ENCODE results near the gene PNRC2.
"Not testable (repeated sequence)": the region's sequence is repeated elsewhere in the genome, so short reads cannot be mapped to it uniquely, and the experiment has no call there.

Gene PNRC2

GRCh38 chr1:23989263-23989662, 29.6 kb downstream of the PNRC2 start:
- DNase-seq (ENCODE audit: low read depth in 2 of 2): no peak

DNA sequence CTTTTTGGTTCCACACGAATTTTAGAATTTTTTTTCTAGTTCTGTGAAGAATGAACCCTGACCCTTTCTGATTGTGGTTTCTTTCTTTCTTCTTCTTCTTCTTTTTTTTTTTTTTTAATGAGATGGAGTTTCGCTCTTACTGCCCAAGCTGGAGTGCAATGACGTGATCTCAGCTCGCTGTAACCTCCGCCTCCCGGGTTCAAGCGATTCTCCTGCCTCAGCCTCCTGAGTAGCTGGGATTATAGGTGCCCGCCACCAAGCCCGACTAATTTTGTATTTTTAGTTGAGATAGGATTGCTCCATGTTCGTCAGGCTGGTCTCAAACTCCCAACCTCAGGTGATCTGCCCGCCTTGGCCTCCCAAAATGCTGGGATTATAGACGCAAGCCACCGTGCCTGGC, 32.4 kb downstream of the PNRC2 start:
- DNase-seq (ENCODE audit: low read depth in 2 of 2): not testable (repeated sequence)

DNA sequence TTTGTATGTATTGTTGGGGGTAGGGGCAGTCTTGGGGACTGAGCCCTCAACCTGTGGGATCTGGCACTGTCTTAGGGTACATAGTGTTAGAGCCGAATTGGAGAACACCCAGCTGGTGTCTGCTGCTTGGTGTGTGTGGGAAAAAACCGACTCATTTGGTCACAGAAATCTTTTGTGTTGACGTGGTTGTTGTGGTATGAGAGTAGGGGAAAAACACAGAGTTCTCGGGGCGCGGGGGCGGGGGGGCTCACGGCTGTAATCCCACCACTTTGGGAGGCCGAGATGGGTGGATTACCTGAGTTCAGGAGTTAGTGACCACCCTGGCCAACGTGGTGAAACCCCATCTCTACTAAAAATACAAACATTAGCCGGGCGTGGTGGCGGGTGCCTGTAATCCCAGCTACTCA, 35.8 kb downstream of the PNRC2 start:
- DNase-seq (ENCODE audit: low read depth in 2 of 2): no peak

DNA sequence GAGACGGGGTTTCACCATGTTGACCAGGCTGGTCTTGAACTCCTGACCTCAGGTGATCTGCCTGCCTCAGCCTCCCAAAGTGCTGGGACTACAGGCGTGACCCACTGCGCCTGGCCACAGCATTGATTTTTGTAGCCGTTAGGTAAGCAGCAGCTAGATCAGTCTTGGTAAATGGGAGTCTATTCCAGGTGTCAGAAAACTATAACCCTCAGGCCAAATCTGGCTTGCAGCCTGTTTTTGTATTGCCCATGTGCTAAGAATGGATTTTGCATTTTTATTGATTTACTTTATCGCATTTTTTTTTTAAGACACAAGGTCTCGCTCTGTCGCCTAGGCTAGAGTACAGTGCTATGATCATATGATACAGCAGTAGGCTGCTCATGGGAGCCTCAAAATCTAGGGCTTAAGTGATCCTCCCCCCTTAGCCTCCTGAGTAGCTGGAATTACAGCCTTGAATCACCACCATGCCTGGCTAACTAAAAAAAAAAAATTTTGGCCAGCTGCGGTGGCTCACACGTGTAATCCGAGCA, 37.1 kb downstream of the PNRC2 start:
- no peak for DNase-seq (ENCODE audit: low read depth in 2 of 2)

- DNase-seq (ENCODE audit: low read depth in 2 of 2): no peak
These were observed 38.2 kb downstream of the PNRC2 start for GRCh38 chr1:23997812-23998211.

DNA sequence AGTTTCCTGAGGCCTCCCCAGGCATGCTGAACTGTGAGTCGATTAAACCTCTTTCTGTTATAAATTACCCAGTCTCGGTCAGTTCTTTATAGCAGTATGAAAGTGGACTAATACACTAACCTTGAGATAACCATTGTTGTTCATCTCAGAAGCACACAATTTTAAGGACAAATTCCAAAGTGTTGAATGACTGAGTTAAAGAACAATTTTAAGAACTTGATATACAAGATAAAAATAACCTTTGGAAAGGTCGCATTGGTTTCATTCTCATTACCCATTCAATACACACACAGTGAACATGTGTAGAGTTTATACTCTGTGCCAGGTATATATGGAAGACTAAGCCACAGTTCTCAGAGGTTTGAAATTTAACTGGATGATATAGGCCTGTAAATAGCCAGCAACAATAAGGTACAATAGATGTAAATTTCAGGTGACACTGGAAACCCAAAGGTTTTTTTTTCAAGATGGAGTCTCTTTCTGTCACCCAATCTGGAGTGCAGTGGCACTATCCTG, 39.6 kb downstream of the PNRC2 start:
- DNase-seq (ENCODE audit: low read depth in 2 of 2): no peak

DNA sequence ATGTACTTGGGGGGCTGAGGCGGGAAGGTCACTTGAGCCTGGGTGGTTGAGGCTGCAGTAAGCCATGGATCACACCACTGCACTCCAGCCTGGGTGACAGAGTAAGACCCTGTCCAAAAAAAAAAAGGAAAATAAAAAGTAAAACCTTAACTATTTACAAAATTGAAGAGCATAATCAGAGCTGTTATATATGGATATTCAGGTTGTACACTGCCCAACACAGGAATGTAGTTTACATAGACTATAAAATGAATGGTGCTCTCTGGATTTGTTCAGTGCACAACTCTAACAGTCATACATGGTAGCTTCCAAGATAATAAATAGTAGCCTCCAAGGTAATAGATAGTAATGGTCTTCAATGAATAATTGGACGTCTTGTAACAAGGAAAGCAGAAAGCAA, 43.1 kb downstream of the PNRC2 start:
- no peak for DNase-seq (ENCODE audit: low read depth in 2 of 2)

- no peak for DNase-seq (ENCODE audit: low read depth in 2 of 2)
These were observed 43.8 kb downstream of the PNRC2 start for GRCh38 chr1:24003331-24003972.

DNA sequence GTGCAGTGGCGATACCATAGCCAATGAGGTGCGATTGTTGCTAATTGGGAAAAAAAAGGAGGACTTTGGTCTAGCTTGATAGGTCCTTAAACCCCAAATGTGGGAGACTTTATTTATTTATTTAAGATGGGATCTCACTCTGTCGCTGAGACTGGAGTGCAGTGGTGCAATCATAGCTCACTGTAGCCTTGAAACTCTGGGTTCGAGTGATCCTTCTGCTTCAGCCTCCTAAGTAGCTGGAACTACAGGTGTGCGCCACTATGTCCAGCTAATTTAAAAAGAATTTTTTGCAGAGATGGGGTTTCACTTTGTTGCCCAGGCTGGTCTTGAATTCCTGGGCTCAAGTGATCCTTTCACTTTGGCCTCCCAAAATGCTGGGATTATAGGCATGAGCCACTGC, 44.5 kb downstream of the PNRC2 start:
- no peak for DNase-seq (ENCODE audit: low read depth in 2 of 2)

- no peak for DNase-seq (ENCODE audit: low read depth in 2 of 2)
These were observed 45.5 kb downstream of the PNRC2 start for GRCh38 chr1:24005163-24005562.

GRCh38 chr1:24007079-24007478, 47.5 kb downstream of the PNRC2 start:
- no peak for DNase-seq (ENCODE audit: low read depth in 2 of 2)

GRCh38 chr1:24008574-24009184, 49.1 kb downstream of the PNRC2 start:
- DNase-seq (ENCODE audit: low read depth in 2 of 2): not testable (repeated sequence)

DNA sequence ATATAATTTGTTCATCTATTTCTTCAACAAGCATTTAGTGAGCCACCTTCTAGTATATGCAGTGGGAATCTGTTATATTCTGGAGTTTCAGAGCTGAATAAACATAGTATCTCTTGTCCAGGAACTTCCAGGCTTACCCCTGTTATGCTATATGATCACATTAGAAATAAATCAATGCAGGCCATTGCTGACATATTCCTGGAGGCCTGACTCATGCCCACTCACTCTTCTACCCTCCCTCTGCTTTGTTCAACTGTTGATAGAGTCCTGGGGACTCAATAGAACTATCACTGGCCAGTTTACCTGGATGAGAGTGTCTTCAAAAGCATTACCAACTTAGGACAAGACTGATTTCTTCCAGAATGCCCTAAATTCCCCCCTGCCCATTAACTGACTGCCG, 49.8 kb downstream of the PNRC2 start:
- no peak for DNase-seq (ENCODE audit: low read depth in 2 of 2)

- DNase-seq (ENCODE audit: low read depth in 2 of 2): no peak
These were observed 51.0 kb downstream of the PNRC2 start for GRCh38 chr1:24010650-24011049.

GRCh38 chr1:24012878-24013277, 53.2 kb downstream of the PNRC2 start:
- DNase-seq (ENCODE audit: low read depth in 2 of 2): not testable (repeated sequence)
